NCI-H146 treated with DMSO at 0.1 percent for 48 hours (cell line): Measurements from ENCODE around the gene PYGM.

Experiments
- DNase-seq: peaks from one replicate; lab custom pipeline; 2025; ENCODE audit not compliant: unreplicated experiment; lab: John Stamatoyannopoulos, UW

The PYGM gene

GRCh38 chr11:64759722-64760719 lies at the start of gene PYGM:
Gene PYGM, minus strand, starts transcription at chr11:64759974. Its CDS starts 76 bp downstream, at chr11:64759898.
- DNase-seq = no peak

- no peak for DNase-seq
Observed at GRCh38 chr11:64805481-64805880, 45.7 kb upstream of the PYGM start.

- DNase-seq = no peak
Observed at GRCh38 chr11:64804346-64805210, 44.8 kb upstream of the PYGM start.

- no peak for DNase-seq
Observed at GRCh38 chr11:64803846-64804345, 44.1 kb upstream of the PYGM start.

- DNase-seq = peak; percentile 55
Observed at GRCh38 chr11:64803158-64803845, 43.5 kb upstream of the PYGM start, which contains the start of gene MAP4K2. Gene MAP4K2, minus strand, starts transcription at chr11:64803214. Its CDS starts 65 bp downstream, at chr11:64803149.

GRCh38 chr11:64802370-64803157 lies 42.8 kb upstream of the PYGM start:
- no peak for DNase-seq

GRCh38 chr11:64801561-64802369 lies 42.0 kb upstream of the PYGM start:
- no peak for DNase-seq

GRCh38 chr11:64801158-64801464 lies 41.3 kb upstream of the PYGM start:
- DNase-seq = no peak

- DNase-seq = no peak
Observed at GRCh38 chr11:64800303-64801157, 40.8 kb upstream of the PYGM start.

GRCh38 chr11:64799623-64800302 lies 40.0 kb upstream of the PYGM start:
- DNase-seq = no peak

GRCh38 chr11:64799256-64799622 lies 39.5 kb upstream of the PYGM start:
- no peak for DNase-seq

- DNase-seq = no peak
Observed at GRCh38 chr11:64796757-64797541, 37.2 kb upstream of the PYGM start.

- no peak for DNase-seq
Observed at GRCh38 chr11:64796047-64796756, 36.4 kb upstream of the PYGM start.

GRCh38 chr11:64794526-64794925 lies 34.8 kb upstream of the PYGM start:
- no peak for DNase-seq

- DNase-seq = no peak
Observed at GRCh38 chr11:64793271-64794160, 33.7 kb upstream of the PYGM start.
